HepG2 (cell line): Measurements from ENCODE around the gene ZNF853. TPM values are rescaled to one million over a fixed set of nuclear protein-coding genes. Genes with fewer than 3 reads are reported as not detected.

Experiments used
- ARNT ChIP-seq: fragments of 450-650 bp; IDR thresholded peaks from 2 replicates; pipeline ENCODE4 v1.6.1; 2017
- CBFB ChIP-seq: sonication (generic); formaldehyde crosslinking; IDR thresholded peaks from 2 replicates; pipeline ENCODE4 v1.4.0; 2020; ENCODE audit warnings: missing genetic modification reagents
- GZF1 ChIP-seq: sonication (generic); formaldehyde crosslinking; IDR thresholded peaks from 2 replicates; pipeline ENCODE4 v1.5.1; 2020; ENCODE audit warnings: mild to moderate bottlenecking, missing genetic modification reagents
- HOXA5 ChIP-seq: sonication (generic); formaldehyde crosslinking; IDR thresholded peaks from 2 replicates; pipeline ENCODE4 v1.4.0; 2020; ENCODE audit warnings: missing genetic modification reagents
- IRX3 ChIP-seq: sonication (generic); formaldehyde crosslinking; IDR thresholded peaks from 2 replicates; pipeline ENCODE4 v1.8.1; 2023; ENCODE audit warnings: mild to moderate bottlenecking, low read depth, missing genetic modification reagents, borderline replicate concordance
- MBD4 ChIP-seq: IDR thresholded peaks from 2 replicates; pipeline ENCODE4 v1.6.1; 2012; ENCODE audit warnings: low read length, inconsistent platforms, borderline replicate concordance
- SMC3 ChIP-seq: IDR thresholded peaks from 2 replicates; pipeline ENCODE4 v1.6.1; 2011; ENCODE audit warnings: low read length, improper control_type of control experiment
- TAF15 ChIP-seq: fragments of 200-400 bp; formaldehyde crosslinking; IDR thresholded peaks from one replicate; pipeline ENCODE4 v1.6.1; 2018; ENCODE audit warnings: mild to moderate bottlenecking, low read depth, low read length; ENCODE audit not compliant: poor library complexity, severe bottlenecking
- ZBTB4 ChIP-seq: sonication (generic); formaldehyde crosslinking; IDR thresholded peaks from 2 replicates; pipeline ENCODE4 v1.4.0; 2020; ENCODE audit warnings: missing genetic modification reagents, mild to moderate bottlenecking, borderline replicate concordance
- ZNF17 ChIP-seq: sonication (generic); formaldehyde crosslinking; IDR thresholded peaks from 2 replicates; pipeline ENCODE4 v1.5.0; 2020; ENCODE audit warnings: mild to moderate bottlenecking, missing genetic modification reagents
- ZNF577 ChIP-seq: sonication (generic); formaldehyde crosslinking; IDR thresholded peaks from 2 replicates; pipeline ENCODE4 v1.4.0; 2020; ENCODE audit warnings: mild to moderate bottlenecking, low read depth, missing genetic modification reagents, borderline replicate concordance
- ZNF770 ChIP-seq: sonication (generic); formaldehyde crosslinking; IDR thresholded peaks from 2 replicates; pipeline ENCODE4 v1.5.0; 2020; ENCODE audit warnings: mild to moderate bottlenecking, missing genetic modification reagents
- ZNF772 ChIP-seq: sonication (generic); formaldehyde crosslinking; IDR thresholded peaks from 2 replicates; pipeline ENCODE4 v1.5.0; 2020; ENCODE audit warnings: mild to moderate bottlenecking, missing genetic modification reagents
- ZNF775 ChIP-seq: sonication (generic); formaldehyde crosslinking; IDR thresholded peaks from 2 replicates; pipeline ENCODE4 v1.4.0; 2020; ENCODE audit warnings: missing genetic modification reagents, mild to moderate bottlenecking, moderate library complexity, borderline replicate concordance
- polyA plus RNA-seq, 8 experiments: library from polyadenylated mRNA; depleted of rRNA in 3 of 8; stranded (reverse) in 7 of 8; unstranded in 1 of 8; fragments of >200 nt; fragmentation: Illumina TruSeq in 4 of 8; extraction: Trizol in 4 of 8; gene quantifications; 2 replicates each; pipeline versions ENCODE4 v1.2.1 to v1.2.3, GENCODE V29; 2011 to 2016; ENCODE audit warnings: low read depth in 4 of 8, missing spikeins in 1 of 8, mixed read lengths in 1 of 8; ENCODE audit not compliant: insufficient read depth in 1 of 8
- total RNA-seq, 5 experiments: library from RNA; depleted of rRNA; stranded (reverse); fragments of >200 nt; fragmentation: Illumina TruSeq; extraction: Trizol; gene quantifications; 2 replicates each; pipeline ENCODE4 v1.2.3, GENCODE V29; 2016; ENCODE audit warnings: low read depth in 1 of 5
- TF ChIP-seq, protein P1 (sequence below): sonication (generic); formaldehyde crosslinking; IDR thresholded peaks from 2 replicates; pipeline ENCODE4 v1.8.0; 2022; ENCODE audit warnings: mild to moderate bottlenecking, missing genetic modification reagents; ENCODE audit not compliant: insufficient replicate concordance
- TF ChIP-seq, protein P2 (sequence below): sonication (generic); formaldehyde crosslinking; IDR thresholded peaks from 2 replicates; pipeline ENCODE4; 2020; ENCODE audit warnings: missing genetic modification reagents, mild to moderate bottlenecking, borderline replicate concordance
- TF ChIP-seq, protein P3 (sequence below): sonication (generic); formaldehyde crosslinking; IDR thresholded peaks from 2 replicates; pipeline ENCODE4 v1.5.0; 2020; ENCODE audit warnings: missing genetic modification reagents

Gene ZNF853
- total and polyA plus RNA-seq, 2 of the 13 experiments (the other 11 are each of a cell fraction or from before 2014, with no cell fraction given) = 2.1 to 6.2 TPM

- TF ChIP-seq ZBTB4 (CRISPR knock-in tag) (no peak), TAF15 (peak; percentile 25), MBD4 (no peak), ZNF577 (no peak), IRX3 (peak; percentile 96; the same call in 1 of the 2 replicates), ZNF17 (CRISPR knock-in tag) (no peak), CBFB (CRISPR knock-in tag) (no peak; the same call in 1 of the 2 replicates), HOXA5 (CRISPR knock-in tag) (no peak), ZNF775 (CRISPR knock-in tag) (no peak), ARNT (no peak), ZNF770 (CRISPR knock-in tag) (no peak; the same call in 1 of the 2 replicates), SMC3 (no peak; the same call in 1 of the 2 replicates), GZF1 (CRISPR knock-in tag) (0 out of 2 replicates have a peak, but pooled peaks have one; percentile 35), ZNF772 (CRISPR knock-in tag) (no peak)
- TF ChIP-seq, protein P1, sequence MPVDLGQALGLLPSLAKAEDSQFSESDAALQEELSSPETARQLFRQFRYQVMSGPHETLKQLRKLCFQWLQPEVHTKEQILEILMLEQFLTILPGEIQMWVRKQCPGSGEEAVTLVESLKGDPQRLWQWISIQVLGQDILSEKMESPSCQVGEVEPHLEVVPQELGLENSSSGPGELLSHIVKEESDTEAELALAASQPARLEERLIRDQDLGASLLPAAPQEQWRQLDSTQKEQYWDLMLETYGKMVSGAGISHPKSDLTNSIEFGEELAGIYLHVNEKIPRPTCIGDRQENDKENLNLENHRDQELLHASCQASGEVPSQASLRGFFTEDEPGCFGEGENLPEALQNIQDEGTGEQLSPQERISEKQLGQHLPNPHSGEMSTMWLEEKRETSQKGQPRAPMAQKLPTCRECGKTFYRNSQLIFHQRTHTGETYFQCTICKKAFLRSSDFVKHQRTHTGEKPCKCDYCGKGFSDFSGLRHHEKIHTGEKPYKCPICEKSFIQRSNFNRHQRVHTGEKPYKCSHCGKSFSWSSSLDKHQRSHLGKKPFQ = no peak
- TF ChIP-seq, protein P2, sequence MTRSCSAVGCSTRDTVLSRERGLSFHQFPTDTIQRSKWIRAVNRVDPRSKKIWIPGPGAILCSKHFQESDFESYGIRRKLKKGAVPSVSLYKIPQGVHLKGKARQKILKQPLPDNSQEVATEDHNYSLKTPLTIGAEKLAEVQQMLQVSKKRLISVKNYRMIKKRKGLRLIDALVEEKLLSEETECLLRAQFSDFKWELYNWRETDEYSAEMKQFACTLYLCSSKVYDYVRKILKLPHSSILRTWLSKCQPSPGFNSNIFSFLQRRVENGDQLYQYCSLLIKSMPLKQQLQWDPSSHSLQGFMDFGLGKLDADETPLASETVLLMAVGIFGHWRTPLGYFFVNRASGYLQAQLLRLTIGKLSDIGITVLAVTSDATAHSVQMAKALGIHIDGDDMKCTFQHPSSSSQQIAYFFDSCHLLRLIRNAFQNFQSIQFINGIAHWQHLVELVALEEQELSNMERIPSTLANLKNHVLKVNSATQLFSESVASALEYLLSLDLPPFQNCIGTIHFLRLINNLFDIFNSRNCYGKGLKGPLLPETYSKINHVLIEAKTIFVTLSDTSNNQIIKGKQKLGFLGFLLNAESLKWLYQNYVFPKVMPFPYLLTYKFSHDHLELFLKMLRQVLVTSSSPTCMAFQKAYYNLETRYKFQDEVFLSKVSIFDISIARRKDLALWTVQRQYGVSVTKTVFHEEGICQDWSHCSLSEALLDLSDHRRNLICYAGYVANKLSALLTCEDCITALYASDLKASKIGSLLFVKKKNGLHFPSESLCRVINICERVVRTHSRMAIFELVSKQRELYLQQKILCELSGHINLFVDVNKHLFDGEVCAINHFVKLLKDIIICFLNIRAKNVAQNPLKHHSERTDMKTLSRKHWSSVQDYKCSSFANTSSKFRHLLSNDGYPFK (CRISPR knock-in tag) = no peak
- TF ChIP-seq, protein P3, sequence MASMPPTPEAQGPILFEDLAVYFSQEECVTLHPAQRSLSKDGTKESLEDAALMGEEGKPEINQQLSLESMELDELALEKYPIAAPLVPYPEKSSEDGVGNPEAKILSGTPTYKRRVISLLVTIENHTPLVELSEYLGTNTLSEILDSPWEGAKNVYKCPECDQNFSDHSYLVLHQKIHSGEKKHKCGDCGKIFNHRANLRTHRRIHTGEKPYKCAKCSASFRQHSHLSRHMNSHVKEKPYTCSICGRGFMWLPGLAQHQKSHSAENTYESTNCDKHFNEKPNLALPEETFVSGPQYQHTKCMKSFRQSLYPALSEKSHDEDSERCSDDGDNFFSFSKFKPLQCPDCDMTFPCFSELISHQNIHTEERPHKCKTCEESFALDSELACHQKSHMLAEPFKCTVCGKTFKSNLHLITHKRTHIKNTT (CRISPR knock-in tag) = no peak
Observed at GRCh38 chr7:6589829-6590644, 25.4 kb upstream of the ZNF853 start, which contains the start of gene INTS15 (continued).
